Stimulated activated CD8-positive, alpha-beta memory T cell treated with anti-CD3 and anti-CD28 coated beads, Interleukin-15, amount 100 ng/mL, for 24 hours (primary cell): Measurements from ENCODE around the gene GPR139.

Experiments
- DNase-seq: peaks from one replicate; pipeline ENCODE4 v3.0.0-alpha.2; 2020; ENCODE audit warnings: low read depth

The GPR139 gene

GRCh38 chr16:20053336-20053735 lies 20.4 kb downstream of the GPR139 start:
- DNase-seq = no peak

- DNase-seq = no peak
Observed at GRCh38 chr16:20051611-20052010, 22.1 kb downstream of the GPR139 start.

GRCh38 chr16:20051147-20051546 lies 22.5 kb downstream of the GPR139 start:
- no peak for DNase-seq

- no peak for DNase-seq
Observed at GRCh38 chr16:20049831-20050230, 23.9 kb downstream of the GPR139 start.

- DNase-seq = no peak
Observed at GRCh38 chr16:20045886-20046285, 27.8 kb downstream of the GPR139 start.

- no peak for DNase-seq
Observed at GRCh38 chr16:20042848-20043247, 30.8 kb downstream of the GPR139 start.

- DNase-seq = no peak
Observed at GRCh38 chr16:20041924-20042596, 31.6 kb downstream of the GPR139 start.

GRCh38 chr16:20040011-20040410 lies 33.7 kb downstream of the GPR139 start:
- no peak for DNase-seq

GRCh38 chr16:20029611-20030010 lies 44.1 kb downstream of the GPR139 start:
- DNase-seq = no peak

- DNase-seq = no peak
Observed at GRCh38 chr16:20026361-20027072, 47.2 kb downstream of the GPR139 start.

- DNase-seq = no peak
Observed at GRCh38 chr16:20023190-20023589, 50.5 kb downstream of the GPR139 start.

- DNase-seq = no peak
Observed at GRCh38 chr16:20020976-20021375, 52.7 kb downstream of the GPR139 start.

GRCh38 chr16:20020083-20020482 lies 53.6 kb downstream of the GPR139 start:
- no peak for DNase-seq

- no peak for DNase-seq
Observed at GRCh38 chr16:20016234-20016633, 57.5 kb downstream of the GPR139 start.

GRCh38 chr16:20004931-20005330 lies 68.8 kb downstream of the GPR139 start:
- DNase-seq = no peak

GRCh38 chr16:20002936-20003335 lies 70.8 kb downstream of the GPR139 start:
- DNase-seq = no peak

GRCh38 chr16:20001856-20002707 lies 71.6 kb downstream of the GPR139 start:
- DNase-seq = no peak

GRCh38 chr16:19997734-19998133 lies 76.0 kb downstream of the GPR139 start:
- DNase-seq = no peak

- no peak for DNase-seq
Observed at GRCh38 chr16:19997264-19997663, 76.4 kb downstream of the GPR139 start.

GRCh38 chr16:19994466-19995170 lies 79.1 kb downstream of the GPR139 start:
- DNase-seq = no peak

- DNase-seq = no peak
Observed at GRCh38 chr16:19991614-19992013, 82.1 kb downstream of the GPR139 start.

- DNase-seq = no peak
Observed at GRCh38 chr16:19984135-19984534, 89.6 kb downstream of the GPR139 start.
